ENCODE measurements around the gene LMO1.

LMO1 gene

GRCh38 chr11:8263769-8264410, at the start of gene LMO1:
Gene LMO1, minus strand, starts transcription at chr11:8263878. Its CDS starts 516 bp downstream, at chr11:8263362.
- DNase-seq: peak; percentile 54

GRCh38 chr11:8312986-8313385, 49.3 kb upstream of the LMO1 start:
- DNase-seq: no peak

- no peak for DNase-seq
These were observed 47.7 kb upstream of the LMO1 start for GRCh38 chr11:8311366-8311765.

- no peak for DNase-seq
These were observed 47.1 kb upstream of the LMO1 start for GRCh38 chr11:8310743-8311298.

GRCh38 chr11:8309862-8310261, 46.2 kb upstream of the LMO1 start:
- no peak for DNase-seq

GRCh38 chr11:8309311-8309710, 45.6 kb upstream of the LMO1 start:
- no peak for DNase-seq

- no peak for DNase-seq
These were observed 43.9 kb upstream of the LMO1 start for GRCh38 chr11:8307601-8308000.

- DNase-seq: no peak
These were observed 37.9 kb upstream of the LMO1 start for GRCh38 chr11:8301622-8302021.

GRCh38 chr11:8298801-8299786, 35.4 kb upstream of the LMO1 start:
- no peak for DNase-seq

- no peak for DNase-seq
These were observed 34.2 kb upstream of the LMO1 start for GRCh38 chr11:8297781-8298440.

- DNase-seq: no peak
These were observed 33.2 kb upstream of the LMO1 start for GRCh38 chr11:8296872-8297271.

GRCh38 chr11:8296038-8296649, 32.5 kb upstream of the LMO1 start:
- DNase-seq: no peak

- no peak for DNase-seq
These were observed 30.7 kb upstream of the LMO1 start for GRCh38 chr11:8294251-8294935.

- no peak for DNase-seq
These were observed 29.5 kb upstream of the LMO1 start for GRCh38 chr11:8293171-8293570.

GRCh38 chr11:8292351-8292750, 28.7 kb upstream of the LMO1 start:
- DNase-seq: no peak

- DNase-seq: no peak
These were observed 28.0 kb upstream of the LMO1 start for GRCh38 chr11:8291421-8292350.

- DNase-seq: no peak
These were observed 26.6 kb upstream of the LMO1 start for GRCh38 chr11:8290081-8290810.

GRCh38 chr11:8289492-8289918, 25.8 kb upstream of the LMO1 start:
- DNase-seq: no peak

GRCh38 chr11:8288824-8289491, 25.3 kb upstream of the LMO1 start:
- no peak for DNase-seq

All from amniotic stem cell (primary cell).